Neuronal stem cell (in vitro differentiated cells): Measurements from ENCODE around the gene MAP3K5.

Experiments
- DNase-seq: peaks from one replicate; pipeline ENCODE4 v3.0.0-alpha.2; 2013; ENCODE audit warnings: low spot score
- H2AFZ ChIP-seq: one replicate; pipeline ENCODE4 v1.6.1; 2013; ENCODE audit warnings: mild to moderate bottlenecking, low read length, inconsistent platforms
- H2AK5ac ChIP-seq: 2 replicates; pipeline ENCODE4 v1.6.1; 2013; ENCODE audit warnings: low read depth, mild to moderate bottlenecking, inconsistent platforms, low read length, moderate library complexity, mixed read lengths
- H2BK120ac ChIP-seq: 2 replicates; pipeline ENCODE4 v1.6.1; 2013; ENCODE audit warnings: low read depth, mild to moderate bottlenecking, inconsistent platforms, low read length, moderate library complexity, mixed read lengths
- H2BK12ac ChIP-seq: one replicate; pipeline ENCODE4 v1.6.1; 2013; ENCODE audit warnings: low read length, inconsistent platforms
- H2BK15ac ChIP-seq: 2 replicates; pipeline ENCODE4 v1.6.1; 2013; ENCODE audit warnings: mild to moderate bottlenecking, low read length, inconsistent platforms, mixed read lengths
- H2BK5ac ChIP-seq: one replicate; pipeline ENCODE4 v1.6.1; 2013; ENCODE audit warnings: inconsistent platforms, mild to moderate bottlenecking, low read length, moderate library complexity
- H3K14ac ChIP-seq: one replicate; pipeline ENCODE4 v1.6.1; 2013; ENCODE audit warnings: low read length, inconsistent platforms
- H3K18ac ChIP-seq: 2 replicates; pipeline ENCODE4 v1.6.1; 2013; ENCODE audit warnings: low read length, inconsistent platforms
- H3K23ac ChIP-seq: 2 replicates; pipeline ENCODE4 v1.6.1; 2013; ENCODE audit warnings: low read depth, mild to moderate bottlenecking, mixed read lengths, low read length, inconsistent platforms; ENCODE audit not compliant: poor library complexity
- H3K27ac ChIP-seq: replicated peaks from 3 replicates; pipeline ENCODE4 v1.5.1; 2013; ENCODE audit warnings: low read length, inconsistent platforms
- H3K27me3 ChIP-seq, 3 experiments: 2 replicates each; pipeline ENCODE4 v1.6.1; 2013; ENCODE audit warnings: low read length in 3 of 3, mild to moderate bottlenecking in 2 of 3, inconsistent platforms in 1 of 3, low read depth in 1 of 3, mixed read lengths in 1 of 3, moderate library complexity in 1 of 3; ENCODE audit not compliant: control insufficient read depth in 3 of 3, insufficient read depth in 3 of 3
- H3K36me3 ChIP-seq, 2 donors: replicated peaks in 1 of 2; 2 replicates each; pipeline ENCODE4 v1.6.1; 2013; ENCODE audit warnings: low read length in 2 of 2; ENCODE audit not compliant: control insufficient read depth in 2 of 2, insufficient read depth in 2 of 2
- H3K4ac ChIP-seq: 2 replicates; pipeline ENCODE4 v1.6.1; 2013; ENCODE audit warnings: inconsistent platforms, mild to moderate bottlenecking, low read length, moderate library complexity
- H3K4me1 ChIP-seq, 2 donors: 1 replicate in 1 of 2; 2 replicates in 1 of 2; pipeline ENCODE4 v1.6.1; 2013; ENCODE audit warnings: low read length in 2 of 2, low read depth in 1 of 2; ENCODE audit not compliant: control insufficient read depth in 2 of 2, insufficient read depth in 1 of 2
- H3K4me2 ChIP-seq: one replicate; pipeline ENCODE4 v1.6.1; 2013; ENCODE audit warnings: mild to moderate bottlenecking, low read length, inconsistent platforms; ENCODE audit not compliant: insufficient read depth, poor library complexity, severe bottlenecking
- H3K4me3 ChIP-seq, 2 donors: 2 replicates each; pipeline ENCODE4 v1.5.1; 2013; ENCODE audit warnings: low read length in 2 of 2, mild to moderate bottlenecking in 2 of 2, inconsistent platforms in 1 of 2, moderate library complexity in 1 of 2
- H3K79me1 ChIP-seq: one replicate; pipeline ENCODE4 v1.6.1; 2013; ENCODE audit warnings: low read depth, mild to moderate bottlenecking, inconsistent platforms, low read length, moderate library complexity
- H3K9ac ChIP-seq: one replicate; pipeline ENCODE4 v1.6.1; 2013; ENCODE audit warnings: mild to moderate bottlenecking, low read depth, low read length, inconsistent platforms; ENCODE audit not compliant: poor library complexity
- H3K9me3 ChIP-seq, 2 donors: replicated peaks in 1 of 2; 2 replicates each; pipeline versions ENCODE3 to v1.6.1; 2013; ENCODE audit warnings: low read length in 2 of 2, mild to moderate bottlenecking in 2 of 2, inconsistent platforms in 1 of 2, low read depth in 1 of 2, mixed read lengths in 1 of 2, moderate library complexity in 1 of 2; ENCODE audit not compliant: control insufficient read depth in 2 of 2, insufficient read depth in 1 of 2
- H4K8ac ChIP-seq: one replicate; pipeline ENCODE4 v1.6.1; 2013; ENCODE audit warnings: low read depth, mild to moderate bottlenecking, inconsistent platforms, low read length, moderate library complexity
- H4K91ac ChIP-seq: one replicate; pipeline ENCODE4 v1.6.1; 2013; ENCODE audit warnings: low read length, low read depth, mild to moderate bottlenecking, inconsistent platforms; ENCODE audit not compliant: poor library complexity
- WGBS, 2 donors: extraction: QIAGEN DNeasy Blood & Tissue Kit; methylation state at CpG; one replicate each; pipeline ENCODE4 v1.1.7; 2013; ENCODE audit warnings: missing lambda C conversion rate in 2 of 2, mixed read lengths in 1 of 2; ENCODE audit not compliant: insufficient read length in 2 of 2, insufficient replicate concordance in 1 of 2; ENCODE audit errors: extremely low coverage in 2 of 2; 5-methylcytosine and 5-hydroxymethylcytosine counted together

The MAP3K5 gene

DNA sequence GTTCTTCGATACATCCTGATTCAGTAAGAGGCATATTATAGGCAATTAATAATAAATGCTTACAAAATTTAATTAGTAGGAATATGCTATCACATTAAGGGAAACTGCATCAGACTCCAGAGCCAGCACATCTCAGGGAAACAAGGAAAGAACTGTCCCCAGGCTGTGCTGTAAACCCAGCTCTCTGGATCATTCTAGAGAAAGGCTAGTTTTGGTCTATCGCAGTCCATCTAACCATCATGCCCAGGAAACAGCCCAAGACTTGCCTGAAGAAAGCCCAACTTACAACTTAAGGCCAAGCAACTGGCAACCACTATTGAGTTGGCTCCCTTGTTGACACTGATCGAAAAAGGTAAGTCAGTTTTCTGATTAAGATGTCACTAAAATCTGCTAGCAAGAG, 11.3 kb downstream of the MAP3K5 start:
- no peak for DNase-seq
- H3K36me3 ChIP-seq, result no peaks in the 10 kb centered on the region
- no peak overlapping the region for H4K91ac ChIP-seq
- H3K4me2 ChIP-seq, result no peak overlapping the region
- no peak overlapping the region for H3K9ac ChIP-seq
- no peak overlapping the region for H2BK12ac ChIP-seq
- no peak overlapping the region for H3K27ac ChIP-seq
- H3K4me3 ChIP-seq, result no peak overlapping the region
- H3K79me1 ChIP-seq, result no peaks in the 10 kb centered on the region
- H3K27me3 ChIP-seq, result peaks cover 0 to 8% (median 0%) of the 10 kb centered on the region in 3 experiments
- H2AFZ ChIP-seq, result no peak overlapping the region
- no peak overlapping the region for H4K8ac ChIP-seq
- no peak overlapping the region for H3K4ac ChIP-seq
- H3K4me1 ChIP-seq, result peaks cover 0 to 2% of the 10 kb centered on the region in 2 donors
- H3K18ac ChIP-seq, result no peak overlapping the region
- H3K23ac ChIP-seq, result no peak overlapping the region
- no CpG with 5 or more reads among the region's 3 CpGs for WGBS, 2 donors
- no peaks in the 10 kb centered on the region for H3K9me3 ChIP-seq
- no peak overlapping the region for H2BK5ac ChIP-seq
- no peak overlapping the region for H3K14ac ChIP-seq
- H2AK5ac ChIP-seq, result no peak overlapping the region
- H2BK15ac ChIP-seq, result no peak overlapping the region
- no peak overlapping the region for H2BK120ac ChIP-seq

DNA sequence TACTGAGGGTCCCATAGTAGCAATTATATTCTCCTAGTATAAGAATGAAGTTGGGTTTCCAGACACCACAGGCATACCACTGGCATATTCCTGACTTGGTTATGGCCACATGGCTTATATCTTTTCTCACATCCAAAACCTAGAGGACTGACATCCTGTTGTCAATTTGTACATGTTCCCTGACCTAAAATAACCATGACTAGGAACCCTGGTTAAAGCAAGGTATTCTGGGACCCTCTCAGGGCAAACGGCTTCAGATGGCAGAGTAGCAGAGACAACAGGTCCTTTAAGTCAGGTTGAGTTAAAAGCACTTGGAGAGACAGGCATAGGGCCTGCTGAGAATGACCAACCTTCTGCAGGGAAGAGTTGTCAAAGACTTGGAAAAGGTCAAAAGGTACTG, 12.6 kb downstream of the MAP3K5 start:
- H4K91ac ChIP-seq, result no peak overlapping the region
- H3K9me3 ChIP-seq, result no peaks in the 10 kb centered on the region
- H3K4me1 ChIP-seq, result peaks cover 0 to 2% of the 10 kb centered on the region in 2 donors
- H3K79me1 ChIP-seq, result no peaks in the 10 kb centered on the region
- no peak overlapping the region for H3K4ac ChIP-seq
- H3K14ac ChIP-seq, result no peak overlapping the region
- no peak overlapping the region for H3K4me3 ChIP-seq
- H2AFZ ChIP-seq, result no peak overlapping the region
- no peak overlapping the region for H3K4me2 ChIP-seq
- H3K36me3 ChIP-seq, result no peaks in the 10 kb centered on the region
- no peak overlapping the region for H2BK12ac ChIP-seq
- no peak overlapping the region for H4K8ac ChIP-seq
- WGBS, 2 donors, result no CpG with 5 or more reads among the region's 1 CpG
- no peak for DNase-seq
- H2AK5ac ChIP-seq, result no peak overlapping the region
- no peak overlapping the region for H2BK15ac ChIP-seq
- H3K23ac ChIP-seq, result no peak overlapping the region
- no peak overlapping the region for H3K9ac ChIP-seq
- H2BK5ac ChIP-seq, result no peak overlapping the region
- H3K27ac ChIP-seq, result no peak overlapping the region
- no peak overlapping the region for H2BK120ac ChIP-seq
- no peak overlapping the region for H3K18ac ChIP-seq
- H3K27me3 ChIP-seq, result peaks cover 0 to 2% (median 0%) of the 10 kb centered on the region in 3 experiments

- no peaks in the 10 kb centered on the region for H3K9me3 ChIP-seq
- H3K79me1 ChIP-seq, result no peaks in the 10 kb centered on the region
- peaks cover 0 to 2% of the 10 kb centered on the region in 2 donors for H3K4me1 ChIP-seq
- H3K23ac ChIP-seq, result no peak overlapping the region
- no peaks in the 10 kb centered on the region for H3K36me3 ChIP-seq
- no peak overlapping the region for H3K4me2 ChIP-seq
- no peak overlapping the region for H2BK120ac ChIP-seq
- no peak overlapping the region for H2AFZ ChIP-seq
- no CpG with 5 or more reads among the region's 3 CpGs for WGBS, 2 donors
- no peak overlapping the region for H4K8ac ChIP-seq
- peaks cover 0 to 2% (median 0%) of the 10 kb centered on the region in 3 experiments for H3K27me3 ChIP-seq
- H3K14ac ChIP-seq, result no peak overlapping the region
- H3K9ac ChIP-seq, result no peak overlapping the region
- no peak overlapping the region for H2BK12ac ChIP-seq
- no peak overlapping the region for H2BK15ac ChIP-seq
- no peak overlapping the region for H2AK5ac ChIP-seq
- H3K4ac ChIP-seq, result no peak overlapping the region
- H3K18ac ChIP-seq, result no peak overlapping the region
- no peak overlapping the region for H3K4me3 ChIP-seq
- DNase-seq, result no peak
- H3K27ac ChIP-seq, result no peak overlapping the region
- no peak overlapping the region for H4K91ac ChIP-seq
- H2BK5ac ChIP-seq, result no peak overlapping the region
These were observed 14.6 kb downstream of the MAP3K5 start for GRCh38 chr6:136777651-136778050.

DNA sequence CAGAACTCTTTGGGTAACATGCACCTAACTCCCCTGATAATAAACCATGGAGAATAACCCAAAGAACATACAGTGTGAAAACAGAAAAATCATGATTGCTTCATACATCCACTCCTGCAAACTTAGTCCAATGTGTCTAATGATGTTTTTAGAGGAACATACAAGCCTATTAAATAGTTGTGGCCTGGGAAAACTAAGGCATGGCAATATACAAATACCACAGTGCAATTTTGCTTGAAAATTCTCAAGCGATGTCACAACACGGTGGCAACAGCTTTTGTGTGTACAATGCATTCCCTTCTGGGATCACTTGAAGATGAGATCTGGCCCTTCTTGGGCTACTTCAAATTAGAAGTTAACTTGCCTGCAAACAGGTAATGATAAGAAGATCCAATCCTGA, 16.7 kb downstream of the MAP3K5 start:
- no peak overlapping the region for H3K23ac ChIP-seq
- H3K4me1 ChIP-seq, result peaks cover 0 to 2% of the 10 kb centered on the region in 2 donors
- no CpG with 5 or more reads among the region's 2 CpGs for WGBS, 2 donors

More for the DNA sequence above, 16.7 kb downstream of the MAP3K5 start:
- no peaks in the 10 kb centered on the region for H3K36me3 ChIP-seq
- no peak overlapping the region for H4K91ac ChIP-seq
- H3K9me3 ChIP-seq, result no peaks in the 10 kb centered on the region
- H2AK5ac ChIP-seq, result no peak overlapping the region
- H2BK15ac ChIP-seq, result no peak overlapping the region
- no peak overlapping the region for H3K14ac ChIP-seq
- H2AFZ ChIP-seq, result no peak overlapping the region
- H3K4me3 ChIP-seq, result no peak overlapping the region
- H2BK12ac ChIP-seq, result no peak overlapping the region
- H4K8ac ChIP-seq, result no peak overlapping the region
- no peak for DNase-seq
- no peaks in the 10 kb centered on the region for H3K79me1 ChIP-seq
- no peak overlapping the region for H3K4me2 ChIP-seq
- no peak overlapping the region for H3K9ac ChIP-seq
- no peak overlapping the region for H2BK120ac ChIP-seq
- no peak overlapping the region for H3K27ac ChIP-seq
- no peak overlapping the region for H3K4ac ChIP-seq
- no peak overlapping the region for H3K18ac ChIP-seq
- peaks cover 0 to 2% (median 0%) of the 10 kb centered on the region in 3 experiments for H3K27me3 ChIP-seq
- H2BK5ac ChIP-seq, result no peak overlapping the region
